Hepatocyte (in vitro differentiated cells): Measurements from ENCODE around the gene CLDN19.

Source experiments
- EZH2phosphoT487 ChIP-seq: fragments of 200-600 bp; sonication (generic); IDR thresholded peaks from one replicate; pipeline ENCODE4 v1.6.1; 2018; ENCODE audit warnings: antibody characterized with exemption, mild to moderate bottlenecking, low read depth, moderate library complexity; ENCODE audit not compliant: unreplicated experiment, severe bottlenecking
- TF ChIP-seq, protein P1 (sequence below): fragments of 200-600 bp; sonication (generic); IDR thresholded peaks from 2 replicates; pipeline ENCODE4 v1.5.1; 2016; ENCODE audit warnings: antibody characterized with exemption, mild to moderate bottlenecking; ENCODE audit not compliant: poor library complexity

DNA sequence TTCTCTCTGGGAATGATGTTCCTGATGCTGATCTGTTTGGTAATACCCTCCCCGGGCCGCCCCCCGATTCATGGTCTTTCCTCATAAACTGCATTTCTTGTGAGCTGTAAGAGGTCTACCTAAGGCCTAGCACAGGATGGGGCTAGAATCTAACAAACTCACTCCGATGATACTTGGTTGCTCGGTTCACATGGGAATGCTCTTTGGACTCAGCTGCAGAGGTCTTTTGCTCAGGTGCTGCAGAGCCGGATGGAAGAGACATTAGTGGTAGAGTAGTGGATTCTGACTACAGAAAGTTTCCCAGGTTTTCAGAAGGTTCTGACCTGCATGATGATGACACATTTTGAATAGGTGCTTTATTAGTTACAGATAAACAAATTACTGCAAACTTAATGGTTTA, 36.5 kb upstream of the CLDN19 start:
- TF ChIP-seq EZH2phosphoT487: no peak
- TF ChIP-seq, protein P1, sequence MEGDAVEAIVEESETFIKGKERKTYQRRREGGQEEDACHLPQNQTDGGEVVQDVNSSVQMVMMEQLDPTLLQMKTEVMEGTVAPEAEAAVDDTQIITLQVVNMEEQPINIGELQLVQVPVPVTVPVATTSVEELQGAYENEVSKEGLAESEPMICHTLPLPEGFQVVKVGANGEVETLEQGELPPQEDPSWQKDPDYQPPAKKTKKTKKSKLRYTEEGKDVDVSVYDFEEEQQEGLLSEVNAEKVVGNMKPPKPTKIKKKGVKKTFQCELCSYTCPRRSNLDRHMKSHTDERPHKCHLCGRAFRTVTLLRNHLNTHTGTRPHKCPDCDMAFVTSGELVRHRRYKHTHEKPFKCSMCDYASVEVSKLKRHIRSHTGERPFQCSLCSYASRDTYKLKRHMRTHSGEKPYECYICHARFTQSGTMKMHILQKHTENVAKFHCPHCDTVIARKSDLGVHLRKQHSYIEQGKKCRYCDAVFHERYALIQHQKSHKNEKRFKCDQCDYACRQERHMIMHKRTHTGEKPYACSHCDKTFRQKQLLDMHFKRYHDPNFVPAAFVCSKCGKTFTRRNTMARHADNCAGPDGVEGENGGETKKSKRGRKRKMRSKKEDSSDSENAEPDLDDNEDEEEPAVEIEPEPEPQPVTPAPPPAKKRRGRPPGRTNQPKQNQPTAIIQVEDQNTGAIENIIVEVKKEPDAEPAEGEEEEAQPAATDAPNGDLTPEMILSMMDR: no peak
